PC-9 (cell line): ENCODE results near the gene CKAP4. TPM values are rescaled to one million over a fixed set of nuclear protein-coding genes. Genes with fewer than 3 reads are reported as not detected.

Experiments
- BruUV-seq: library from RNA; stranded (reverse); fragments of 400-500 nt; replicated peaks from 2 replicates; lab custom pipeline; 2021; lab: Mats Ljungman, UMichigan
- CTCF ChIA-PET: fragments of 300-600 bp; sonication (Branson Sonifier 250); formaldehyde crosslinking; loops from one replicate; lab custom pipeline; 2022; ENCODE audit warnings: antibody characterized with exemption; lab: Charles Lee
- POLR2A ChIA-PET: fragments of 300-600 bp; sonication (Branson Sonifier 250); formaldehyde crosslinking; loops from one replicate; lab custom pipeline; 2022; ENCODE audit warnings: antibody characterized with exemption; ENCODE audit not compliant: unreplicated experiment; lab: Charles Lee
- DNase-seq, 2 experiments: peaks; one replicate each; pipeline versions ENCODE4 v3.0.0 to v3.0.0-alpha.2; 2015 to 2022; ENCODE audit warnings: mixed read lengths in 1 of 2
- H2AFZ ChIP-seq: fragments of 200-600 bp; sonication (generic); 2 replicates; pipeline ENCODE4 v1.8.1; 2017; ENCODE audit warnings: antibody characterized with exemption
- H3F3A ChIP-seq: fragments of 200-600 bp; sonication (generic); 2 replicates; pipeline ENCODE4 v1.8.1; 2017; ENCODE audit warnings: antibody characterized with exemption, mild to moderate bottlenecking, low read depth; ENCODE audit not compliant: insufficient read depth
- H3K27ac ChIP-seq: fragments of 200-600 bp; sonication (generic); 2 replicates; pipeline ENCODE4 v1.6.1; 2016; ENCODE audit warnings: mixed run types
- H3K27me3 ChIP-seq: fragments of 200-600 bp; sonication (generic); 2 replicates; pipeline ENCODE4 v1.6.1; 2016; ENCODE audit warnings: low read depth, mixed run types; ENCODE audit not compliant: insufficient read depth
- H3K36me3 ChIP-seq: fragments of 200-600 bp; sonication (generic); 2 replicates; pipeline ENCODE4 v1.6.1; 2016; ENCODE audit warnings: low read depth, mixed run types
- H3K4me1 ChIP-seq: fragments of 200-600 bp; sonication (generic); replicated peaks from 2 replicates; pipeline ENCODE4 v1.6.1; 2016; ENCODE audit warnings: mixed run types; ENCODE audit not compliant: insufficient read depth
- H3K4me2 ChIP-seq: fragments of 200-600 bp; sonication (generic); 2 replicates; pipeline ENCODE4 v1.6.1; 2017; ENCODE audit warnings: mixed run types
- H3K4me3 ChIP-seq: fragments of 200-600 bp; sonication (generic); 2 replicates; pipeline ENCODE4 v1.6.1; 2016; ENCODE audit warnings: mixed run types
- H3K79me2 ChIP-seq: fragments of 200-600 bp; sonication (generic); 2 replicates; pipeline ENCODE4 v1.6.1; 2017; ENCODE audit warnings: low read depth, mixed run types
- H3K9me2 ChIP-seq: fragments of 200-600 bp; sonication (generic); 2 replicates; pipeline ENCODE4 v1.8.1; 2017; ENCODE audit warnings: mild to moderate bottlenecking; ENCODE audit not compliant: insufficient read depth
- H3K9me3 ChIP-seq: fragments of 200-600 bp; sonication (generic); 2 replicates; pipeline ENCODE4 v1.8.1; 2016; ENCODE audit warnings: low read depth; ENCODE audit not compliant: insufficient read depth
- H4K20me1 ChIP-seq: fragments of 200-600 bp; sonication (generic); 2 replicates; pipeline ENCODE4 v1.8.1; 2017; ENCODE audit not compliant: insufficient read depth
- CTCF ChIP-seq: fragments of 200-600 bp; sonication (generic); conservative IDR thresholded peaks from 2 replicates; pipeline ENCODE4 v1.6.1; 2017; ENCODE audit warnings: mixed run types, antibody characterized with exemption, mild to moderate bottlenecking, moderate library complexity
- EZH2 ChIP-seq: fragments of 200-600 bp; sonication (generic); IDR thresholded peaks from 2 replicates; pipeline ENCODE4 v1.8.0; 2017; ENCODE audit warnings: antibody characterized with exemption, low read depth
- intact Hi-C: fragments of 100-400 bp; cut with micrococcal nuclease; formaldehyde crosslinking; loops from one replicate; pipeline ENCODE4 v1.10.0; 2022; ENCODE audit not compliant: unreplicated experiment
- total RNA-seq: library from RNA; stranded (reverse); gene quantifications from 2 replicates; pipeline ENCODE4 v1.2.3, GENCODE V29; 2021

The CKAP4 gene
- total RNA-seq, 1 experiment from 2014 or later: 81.5 TPM

- Histone ChIP-seq H3K27me3 (no peaks in the 10 kb centered on the region), H3K79me2 (peaks cover 4% of the 10 kb centered on the region), H3K9me3 (no peaks in the 10 kb centered on the region), H3K4me3 (no peak overlapping the region), H3K36me3 (no peaks in the 10 kb centered on the region), H3K4me2 (no peak overlapping the region), H4K20me1 (no peaks in the 10 kb centered on the region), H2AFZ (no peak overlapping the region), H3F3A (peaks cover 14% of the 10 kb centered on the region; the same call in 1 of the 2 replicates), H3K27ac (no peak overlapping the region), H3K9me2 (no peaks in the 10 kb centered on the region), H3K4me1 (peaks cover 9% of the 10 kb centered on the region; the same call in 1 of the 2 replicates)
- no TSS peak for BruUV-seq
- CTCF ChIA-PET: no interaction called here
- no peak for TF ChIP-seq EZH2
- no peak for TF ChIP-seq CTCF
- DNase-seq: no peak
- POLR2A ChIA-PET: interaction anchor here (0.6 to 0.9 kb wide), 4 partner anchors 55 to 1966 kb away, joined by 3 to 8 read pairs (median 4); no protein-coding TSS in a partner anchor
- intact Hi-C loops: no loop called here
Measured at GRCh38 chr12:106251631-106252455, 4.0 kb upstream of the CKAP4 start.

- intact Hi-C loops: loop anchor here (5.0 kb wide), 1 partner anchor 708 kb away; the partner anchor contains the start of gene TMEM263
- no peaks in the 10 kb centered on the region for H3K9me3 ChIP-seq
- no peaks in the 10 kb centered on the region for H3K27me3 ChIP-seq
- TF ChIP-seq CTCF (no peak), EZH2 (no peak)
- H2AFZ ChIP-seq: no peak overlapping the region
- H4K20me1 ChIP-seq: peaks cover 7% of the 10 kb centered on the region; the same call in 1 of the 2 replicates
- H3K9me2 ChIP-seq: no peaks in the 10 kb centered on the region
- no peak for DNase-seq
- H3K4me2 ChIP-seq: peak overlapping the region; percentile 75
- ChIA-PET CTCF (no interaction called here), POLR2A (no interaction called here)
- H3K36me3 ChIP-seq: no peaks in the 10 kb centered on the region
- H3K27ac ChIP-seq: no peak overlapping the region
- peaks cover 27% of the 10 kb centered on the region for H3K4me1 ChIP-seq
- no TSS peak for BruUV-seq
- no peak overlapping the region for H3K4me3 ChIP-seq
- H3K79me2 ChIP-seq: peaks cover 24% of the 10 kb centered on the region
- H3F3A ChIP-seq: peaks cover 14% of the 10 kb centered on the region; the same call in 1 of the 2 replicates
Measured at GRCh38 chr12:106249411-106250135, 1.8 kb upstream of the CKAP4 start.

GRCh38 chr12:106248846-106249371, 1.1 kb upstream of the CKAP4 start:
- Histone ChIP-seq H3K27me3 (no peaks in the 10 kb centered on the region), H3K4me3 (peak overlapping the region; percentile 87), H3K27ac (peak overlapping the region; percentile 50; the same call in 1 of the 2 replicates), H3K9me3 (no peaks in the 10 kb centered on the region), H3K79me2 (peaks cover 31% of the 10 kb centered on the region), H3K4me1 (peaks cover 29% of the 10 kb centered on the region), H3F3A (peaks cover 14% of the 10 kb centered on the region; the same call in 1 of the 2 replicates), H4K20me1 (peaks cover 7% of the 10 kb centered on the region; the same call in 1 of the 2 replicates), H3K36me3 (no peaks in the 10 kb centered on the region; the same call in 1 of the 2 replicates), H2AFZ (peak overlapping the region; percentile 92), H3K4me2 (peak overlapping the region; percentile 75), H3K9me2 (no peaks in the 10 kb centered on the region)
- intact Hi-C loops: loop anchor here (1.0 to 5.0 kb wide), 2 partner anchors 47 to 708 kb away; partner anchors contain the start of gene TMEM263
- ChIA-PET POLR2A (no interaction called here), CTCF (no interaction called here)
- BruUV-seq: no TSS peak
- no peak for DNase-seq
- TF ChIP-seq CTCF: no peak
- TF ChIP-seq EZH2: no peak
